ENCODE results near the gene IL1RAPL1.

Gene IL1RAPL1

GRCh38 chrX:29940750-29941149, 1353.5 kb downstream of the IL1RAPL1 start:
- DNase-seq: no peak

- DNase-seq: no peak
Measured at GRCh38 chrX:29941287-29941686, 1354.0 kb downstream of the IL1RAPL1 start.

GRCh38 chrX:29947225-29947624, 1360.0 kb downstream of the IL1RAPL1 start:
- DNase-seq: peak; percentile 2 to 4

GRCh38 chrX:29948653-29949052, 1361.4 kb downstream of the IL1RAPL1 start:
- no peak for DNase-seq

- no peak for DNase-seq
Measured at GRCh38 chrX:29952016-29952415, 1364.8 kb downstream of the IL1RAPL1 start.

GRCh38 chrX:29962061-29962460, 1374.8 kb downstream of the IL1RAPL1 start:
- no peak for DNase-seq

GRCh38 chrX:29965634-29966033, 1378.4 kb downstream of the IL1RAPL1 start:
- DNase-seq: no peak

- DNase-seq: no peak
Measured at GRCh38 chrX:29992083-29992482, 1404.8 kb downstream of the IL1RAPL1 start.

- DNase-seq: no peak
Measured at GRCh38 chrX:30005813-30006212, 1418.6 kb downstream of the IL1RAPL1 start.
